A673 (cell line): Measurements from ENCODE around the gene FSCN2. TPM values are rescaled to one million over a fixed set of nuclear protein-coding genes. Genes with fewer than 3 reads are reported as not detected.

Experiments used
- BruUV-seq: library from RNA; stranded (reverse); fragments of 400-500 nt; replicated peaks from 2 replicates; lab custom pipeline; 2021; lab: Mats Ljungman, UMichigan
- CTCF ChIA-PET: fragments of 300-600 bp; sonication (Branson Sonifier 250); formaldehyde crosslinking; loops from one replicate; lab custom pipeline; 2022; ENCODE audit warnings: antibody characterized with exemption; lab: Charles Lee
- POLR2A ChIA-PET: fragments of 300-600 bp; sonication (Branson Sonifier 250); formaldehyde crosslinking; loops from one replicate; lab custom pipeline; 2022; ENCODE audit warnings: antibody characterized with exemption; ENCODE audit not compliant: low non-redundant PET; lab: Charles Lee
- DNase-seq: peaks from one replicate; pipeline ENCODE4 v3.0.0-alpha.2; 2015; ENCODE audit warnings: low spot score
- H3K27ac ChIP-seq: fragments of 200-600 bp; sonication (generic); 2 replicates; pipeline ENCODE4 v1.5.1; 2016; ENCODE audit warnings: mixed run types, low read depth, mild to moderate bottlenecking, mixed read lengths, antibody characterized with exemption, low read length; ENCODE audit not compliant: poor library complexity, severe bottlenecking
- H3K27me3 ChIP-seq: fragments of 200-600 bp; sonication (generic); replicated peaks from 2 replicates; pipeline ENCODE4 v1.6.1; 2017; ENCODE audit warnings: mixed run types, low read depth, mild to moderate bottlenecking, mixed read lengths, antibody characterized with exemption, low read length; ENCODE audit not compliant: insufficient read depth, poor library complexity
- H3K36me3 ChIP-seq: fragments of 200-600 bp; sonication (generic); 2 replicates; pipeline ENCODE4 v1.6.1; 2016; ENCODE audit warnings: mixed run types, mild to moderate bottlenecking, mixed read lengths, antibody characterized with exemption, low read length; ENCODE audit not compliant: insufficient read depth, poor library complexity, severe bottlenecking
- H3K4me1 ChIP-seq: fragments of 200-600 bp; sonication (generic); 2 replicates; pipeline ENCODE4 v1.6.1; 2017; ENCODE audit warnings: mixed run types, mild to moderate bottlenecking, mixed read lengths, antibody characterized with exemption, low read length; ENCODE audit not compliant: insufficient read depth, poor library complexity, severe bottlenecking
- H3K4me3 ChIP-seq: fragments of 200-600 bp; sonication (generic); 2 replicates; pipeline ENCODE4 v1.5.1; 2016; ENCODE audit warnings: low read depth, mixed run types, mild to moderate bottlenecking, mixed read lengths, low read length; ENCODE audit not compliant: poor library complexity, severe bottlenecking
- H3K9me3 ChIP-seq: fragments of 200-600 bp; sonication (generic); 2 replicates; pipeline ENCODE4 v1.6.1; 2016; ENCODE audit warnings: mixed run types, low read depth, mild to moderate bottlenecking, mixed read lengths, antibody characterized with exemption, low read length; ENCODE audit not compliant: poor library complexity, severe bottlenecking
- EZH2 ChIP-seq: fragments of 200-600 bp; sonication (generic); IDR thresholded peaks from 2 replicates; pipeline ENCODE4 v1.6.1; 2017; ENCODE audit warnings: borderline replicate concordance, low read depth, mild to moderate bottlenecking, mixed read lengths, antibody characterized with exemption, low read length; ENCODE audit not compliant: poor library complexity, severe bottlenecking
- intact Hi-C: fragments of 100-400 bp; cut with micrococcal nuclease; formaldehyde crosslinking; loops from one replicate; pipeline ENCODE4 v1.10.0; 2022; ENCODE audit not compliant: unreplicated experiment
- total RNA-seq: library from RNA; stranded (reverse); gene quantifications from 2 replicates; pipeline ENCODE4 v1.2.3, GENCODE V29; 2021
- TF ChIP-seq, protein P1 (sequence below): fragments of 300-800, 200-600 bp; sonication (generic); conservative IDR thresholded peaks from 2 replicates; pipeline ENCODE4 v1.5.1; 2017; ENCODE audit warnings: low read depth, mild to moderate bottlenecking, antibody characterized with exemption, low read length, moderate library complexity, mixed read lengths

The FSCN2 gene
- total RNA-seq, 1 experiment from 2014 or later: 0.26 TPM

DNA sequence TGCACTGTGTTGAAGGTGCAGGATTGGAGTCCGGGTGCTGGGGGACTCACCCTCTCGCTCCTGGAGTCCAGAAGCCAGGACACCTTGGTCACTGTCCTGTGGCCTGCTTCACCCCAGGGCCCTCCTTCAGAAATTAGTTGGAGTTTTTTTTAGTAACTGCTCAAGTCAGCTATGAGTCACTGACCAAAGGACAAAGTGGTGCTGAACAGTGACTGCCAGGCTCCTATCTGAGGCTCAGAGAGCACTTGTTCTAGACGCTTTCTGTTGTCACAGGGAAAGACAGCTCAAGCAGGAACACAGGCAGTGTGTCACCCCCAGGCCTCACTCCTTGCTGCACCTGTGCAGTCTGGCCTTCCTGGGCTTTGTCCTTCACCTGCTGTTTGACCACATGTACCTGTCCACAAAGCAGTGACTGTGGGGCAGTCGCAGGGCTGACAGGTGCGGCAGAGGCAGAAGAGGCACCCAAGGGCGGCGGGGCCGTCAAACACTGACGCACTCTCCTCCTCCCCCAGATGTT, 28.1 kb downstream of the FSCN2 start:
- Histone ChIP-seq H3K36me3 (peaks cover 45% of the 10 kb centered on the region), H3K4me1 (peaks cover 36% of the 10 kb centered on the region), H3K4me3 (no peak overlapping the region), H3K9me3 (no peaks in the 10 kb centered on the region), H3K27ac (no peak overlapping the region), H3K27me3 (no peaks in the 10 kb centered on the region)
- ChIA-PET CTCF (no interaction called here), POLR2A (interaction anchor here (0.6 kb wide), 1 partner anchor 152 kb away, joined by 4 read pairs; no protein-coding TSS in a partner anchor)
- no peak for DNase-seq
- intact Hi-C loops: no loop called here
- no TSS peak for BruUV-seq
- TF ChIP-seq, protein P1, sequence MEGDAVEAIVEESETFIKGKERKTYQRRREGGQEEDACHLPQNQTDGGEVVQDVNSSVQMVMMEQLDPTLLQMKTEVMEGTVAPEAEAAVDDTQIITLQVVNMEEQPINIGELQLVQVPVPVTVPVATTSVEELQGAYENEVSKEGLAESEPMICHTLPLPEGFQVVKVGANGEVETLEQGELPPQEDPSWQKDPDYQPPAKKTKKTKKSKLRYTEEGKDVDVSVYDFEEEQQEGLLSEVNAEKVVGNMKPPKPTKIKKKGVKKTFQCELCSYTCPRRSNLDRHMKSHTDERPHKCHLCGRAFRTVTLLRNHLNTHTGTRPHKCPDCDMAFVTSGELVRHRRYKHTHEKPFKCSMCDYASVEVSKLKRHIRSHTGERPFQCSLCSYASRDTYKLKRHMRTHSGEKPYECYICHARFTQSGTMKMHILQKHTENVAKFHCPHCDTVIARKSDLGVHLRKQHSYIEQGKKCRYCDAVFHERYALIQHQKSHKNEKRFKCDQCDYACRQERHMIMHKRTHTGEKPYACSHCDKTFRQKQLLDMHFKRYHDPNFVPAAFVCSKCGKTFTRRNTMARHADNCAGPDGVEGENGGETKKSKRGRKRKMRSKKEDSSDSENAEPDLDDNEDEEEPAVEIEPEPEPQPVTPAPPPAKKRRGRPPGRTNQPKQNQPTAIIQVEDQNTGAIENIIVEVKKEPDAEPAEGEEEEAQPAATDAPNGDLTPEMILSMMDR: no peak
- no peak for TF ChIP-seq EZH2

DNA sequence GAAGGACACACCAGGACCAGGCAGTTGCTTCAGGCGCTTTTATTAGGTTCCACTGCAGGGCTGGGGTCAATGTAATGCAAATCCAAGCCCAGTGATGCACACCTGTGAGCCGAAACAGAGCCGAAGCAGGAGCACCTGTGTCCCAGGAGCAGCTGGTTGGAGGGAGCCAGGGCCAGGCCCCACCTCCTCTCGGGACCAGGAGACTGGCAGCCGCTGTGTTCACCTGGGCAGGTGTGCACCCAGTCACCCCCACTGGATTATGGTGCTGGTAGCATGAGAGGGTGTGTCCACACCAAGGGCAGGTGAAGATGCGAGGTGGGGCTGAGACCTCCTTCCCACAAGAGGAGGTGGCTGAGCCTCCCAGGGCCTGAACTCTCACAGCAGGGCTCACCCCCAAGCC, 28.7 kb downstream of the FSCN2 start:
- CTCF ChIA-PET: no interaction called here
- H3K9me3 ChIP-seq: no peaks in the 10 kb centered on the region
- no peak for TF ChIP-seq EZH2
- TF ChIP-seq, protein P1: no peak
- H3K36me3 ChIP-seq: peaks cover 51% of the 10 kb centered on the region
- H3K27ac ChIP-seq: no peak overlapping the region
- POLR2A ChIA-PET: interaction anchor here (0.6 kb wide), 1 partner anchor 101 kb away, joined by 3 read pairs; no protein-coding TSS in a partner anchor
- intact Hi-C loops: no loop called here
- H3K4me1 ChIP-seq: peaks cover 39% of the 10 kb centered on the region
- H3K27me3 ChIP-seq: no peaks in the 10 kb centered on the region
- H3K4me3 ChIP-seq: no peak overlapping the region
- TSS peak; percentile 38 for BruUV-seq
- no peak for DNase-seq

DNA sequence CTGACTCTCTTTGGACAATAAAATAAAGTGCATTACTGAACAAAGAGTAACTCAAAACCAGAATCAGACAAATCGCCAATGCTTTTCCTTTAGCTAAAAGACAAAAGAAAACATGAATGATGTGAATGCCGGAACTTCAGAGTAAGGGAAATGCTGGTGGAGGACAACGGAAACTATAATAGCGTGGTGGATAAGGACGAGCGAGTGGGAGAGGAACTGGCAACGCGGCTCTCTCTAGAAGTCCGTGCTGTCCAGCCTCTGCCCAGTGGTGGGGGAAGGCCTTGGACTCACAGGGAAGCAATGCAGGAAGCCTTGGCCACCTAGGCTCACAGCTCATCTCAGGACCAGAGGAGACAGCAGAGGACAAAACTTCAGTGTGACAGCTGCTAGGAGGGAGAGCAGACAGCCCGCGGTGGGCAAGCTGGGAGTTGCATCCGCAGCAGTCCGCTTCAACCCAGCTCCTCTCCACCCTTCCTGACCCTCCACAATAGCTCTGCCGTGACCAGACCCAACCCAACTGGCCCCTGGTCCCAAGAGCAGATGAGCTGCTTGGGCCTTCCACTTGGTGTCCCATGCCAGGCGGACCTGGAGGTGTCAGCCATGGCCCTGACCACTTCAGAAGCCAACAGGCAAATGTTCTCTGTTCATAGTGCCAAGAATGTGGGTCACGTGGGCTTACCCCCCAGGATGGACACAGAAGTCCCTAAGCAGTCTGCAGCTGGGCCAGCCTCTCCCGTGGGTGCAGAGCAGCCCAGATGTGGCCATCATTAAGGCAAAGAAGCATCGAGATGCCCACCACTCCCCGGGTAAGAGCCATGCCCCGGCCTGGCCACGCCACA, 29.3 kb downstream of the FSCN2 start:
- Histone ChIP-seq H3K4me1 (peaks cover 39% of the 10 kb centered on the region), H3K4me3 (no peak overlapping the region), H3K27ac (peak overlapping the region; percentile 71), H3K9me3 (no peaks in the 10 kb centered on the region), H3K36me3 (peaks cover 58% of the 10 kb centered on the region), H3K27me3 (no peaks in the 10 kb centered on the region)
- TF ChIP-seq, protein P1: no peak
- no peak for TF ChIP-seq EZH2
- POLR2A ChIA-PET: interaction anchor here (0.6 kb wide), 1 partner anchor 101 kb away, joined by 3 read pairs; no protein-coding TSS in a partner anchor
- no peak for DNase-seq
- CTCF ChIA-PET: no interaction called here
- intact Hi-C loops: no loop called here
- no TSS peak for BruUV-seq
